ENCODE measurements around the gene SNRPN. TPM values are rescaled to one million over a fixed set of nuclear protein-coding genes. Genes with fewer than 3 reads are reported as not detected.
"Not testable (repeated sequence)": the region's sequence is repeated elsewhere in the genome, so short reads cannot be mapped to it uniquely, and the experiment has no call there.

SNRPN gene
- total RNA-seq, 1 donor = 117 TPM

GRCh38 chr15:24971772-24972171 is 17.0 kb downstream of the SNRPN start:
- no peak overlapping the region for H3K4me3 ChIP-seq (ENCODE audit: insufficient read depth, low read length)
- peaks cover 9% of the 10 kb centered on the region for H3K36me3 ChIP-seq (ENCODE audit: insufficient read depth, low read length)
- no peaks in the 10 kb centered on the region for H3K4me1 ChIP-seq (ENCODE audit: insufficient read depth, low read length)
- no peaks in the 10 kb centered on the region for H3K9me3 ChIP-seq (ENCODE audit: low read depth, low read length)
- H4K20me1 ChIP-seq (ENCODE audit: insufficient read depth, low read length) = no peaks in the 10 kb centered on the region
- no peaks in the 10 kb centered on the region for H3K79me2 ChIP-seq (ENCODE audit: insufficient read depth, low read length)
- no peaks in the 10 kb centered on the region for H3K27me3 ChIP-seq (ENCODE audit: insufficient read depth, low read length)
- H2AFZ ChIP-seq (ENCODE audit: low read length) = no peak overlapping the region
- no peak overlapping the region for H3K27ac ChIP-seq (ENCODE audit: low read depth, low read length)
- no peak for TF ChIP-seq CTCF (IDR thresholded peaks at IDR 0.05; ENCODE audit: extremely low read depth, low read depth, low read length)
- H3K4me2 ChIP-seq (ENCODE audit: insufficient read depth, low read length) = no peak overlapping the region
- no peak for DNase-seq (ENCODE audit: insufficient read length, low spot score, missing footprints)

GRCh38 chr15:24972707-24973106 is 17.9 kb downstream of the SNRPN start:
- not testable (repeated sequence) for H3K27ac ChIP-seq (ENCODE audit: low read depth, low read length); H3K36me3 ChIP-seq (ENCODE audit: insufficient read depth, low read length); H3K4me2 ChIP-seq (ENCODE audit: insufficient read depth, low read length); H3K79me2 ChIP-seq (ENCODE audit: insufficient read depth, low read length); H4K20me1 ChIP-seq (ENCODE audit: insufficient read depth, low read length); H3K27me3 ChIP-seq (ENCODE audit: insufficient read depth, low read length); H3K4me1 ChIP-seq (ENCODE audit: insufficient read depth, low read length); H2AFZ ChIP-seq (ENCODE audit: low read length); H3K4me3 ChIP-seq (ENCODE audit: insufficient read depth, low read length); H3K9me3 ChIP-seq (ENCODE audit: low read depth, low read length); DNase-seq (ENCODE audit: insufficient read length, low spot score, missing footprints)

- H3K4me1 ChIP-seq (ENCODE audit: insufficient read depth, low read length) = no peaks in the 10 kb centered on the region
- no peak overlapping the region for H3K4me3 ChIP-seq (ENCODE audit: insufficient read depth, low read length)
- TF ChIP-seq CTCF (IDR thresholded peaks at IDR 0.05; ENCODE audit: extremely low read depth, low read depth, low read length) = peak; percentile 5
- no peaks in the 10 kb centered on the region for H3K27me3 ChIP-seq (ENCODE audit: insufficient read depth, low read length)
- DNase-seq (ENCODE audit: insufficient read length, low spot score, missing footprints) = no peak
- no peaks in the 10 kb centered on the region for H3K79me2 ChIP-seq (ENCODE audit: insufficient read depth, low read length)
- H2AFZ ChIP-seq (ENCODE audit: low read length) = no peak overlapping the region
- no peak overlapping the region for H3K27ac ChIP-seq (ENCODE audit: low read depth, low read length)
- H4K20me1 ChIP-seq (ENCODE audit: insufficient read depth, low read length) = no peaks in the 10 kb centered on the region
- H3K36me3 ChIP-seq (ENCODE audit: insufficient read depth, low read length) = peaks cover 35% of the 10 kb centered on the region
- no peaks in the 10 kb centered on the region for H3K9me3 ChIP-seq (ENCODE audit: low read depth, low read length)
- no peak overlapping the region for H3K4me2 ChIP-seq (ENCODE audit: insufficient read depth, low read length)
Measured at GRCh38 chr15:24976932-24977331, 22.1 kb downstream of the SNRPN start.

GRCh38 chr15:24977686-24978085 is 22.9 kb downstream of the SNRPN start:
- no peaks in the 10 kb centered on the region for H3K27me3 ChIP-seq (ENCODE audit: insufficient read depth, low read length)
- no peaks in the 10 kb centered on the region for H3K9me3 ChIP-seq (ENCODE audit: low read depth, low read length)
- H3K36me3 ChIP-seq (ENCODE audit: insufficient read depth, low read length) = peaks cover 40% of the 10 kb centered on the region
- no peak overlapping the region for H3K27ac ChIP-seq (ENCODE audit: low read depth, low read length)
- H3K79me2 ChIP-seq (ENCODE audit: insufficient read depth, low read length) = no peaks in the 10 kb centered on the region
- H3K4me3 ChIP-seq (ENCODE audit: insufficient read depth, low read length) = no peak overlapping the region
- H3K4me2 ChIP-seq (ENCODE audit: insufficient read depth, low read length) = no peak overlapping the region
- TF ChIP-seq CTCF (IDR thresholded peaks at IDR 0.05; ENCODE audit: extremely low read depth, low read depth, low read length) = no peak
- H2AFZ ChIP-seq (ENCODE audit: low read length) = no peak overlapping the region
- no peak for DNase-seq (ENCODE audit: insufficient read length, low spot score, missing footprints)
- H4K20me1 ChIP-seq (ENCODE audit: insufficient read depth, low read length) = no peaks in the 10 kb centered on the region
- H3K4me1 ChIP-seq (ENCODE audit: insufficient read depth, low read length) = no peaks in the 10 kb centered on the region
